Psoas muscle (tissue), 8 donors: ENCODE data around the gene TWF2. TPM values are rescaled to one million over a fixed set of nuclear protein-coding genes. Genes with fewer than 3 reads are reported as not detected.

Experiments
- ATAC-seq, 4 donors: fragments of 200-7000 bp; cut with Tn5 transposase; one replicate each; pipeline ENCODE4 v1.9.1; 2020; ENCODE audit warnings: moderate library complexity in 3 of 4, mild to moderate bottlenecking in 2 of 4
- DNase-seq, 2 donors: peaks; one replicate each; pipeline ENCODE4 v3.0.0-alpha.2; 2020
- H3K27ac ChIP-seq: fragments of 200-600 bp; one replicate; pipeline ENCODE4 v1.8.0; 2022
- H3K27me3 ChIP-seq, 3 donors: fragments of 200-600 bp in 1 of 3; one replicate each; pipeline versions ENCODE4 v1.6.1 to v1.8.0; 2013 to 2022; ENCODE audit warnings: low read length in 2 of 3, mild to moderate bottlenecking in 2 of 3, moderate library complexity in 1 of 3; ENCODE audit not compliant: insufficient read depth in 3 of 3
- H3K36me3 ChIP-seq, 2 donors: fragments of 200-600 bp in 1 of 2; one replicate each; pipeline versions ENCODE4 v1.6.1 to v1.8.0; 2013 to 2022; ENCODE audit warnings: low read depth in 1 of 2, mild to moderate bottlenecking in 1 of 2, moderate library complexity in 1 of 2; ENCODE audit not compliant: insufficient read depth in 1 of 2
- H3K4me1 ChIP-seq: fragments of 200-600 bp; one replicate; pipeline ENCODE4 v1.8.0; 2022
- H3K4me3 ChIP-seq: fragments of 200-600 bp; one replicate; pipeline ENCODE4 v1.8.0; 2022; ENCODE audit warnings: mild to moderate bottlenecking
- H3K9me3 ChIP-seq: fragments of 200-600 bp; one replicate; pipeline ENCODE4 v1.8.0; 2022
- CTCF ChIP-seq: fragments of 200-600 bp; IDR thresholded peaks from one replicate; pipeline ENCODE4 v1.8.0; 2022; ENCODE audit warnings: antibody characterized with exemption
- WGBS, 3 donors: extraction: QIAGEN DNeasy Blood & Tissue Kit; methylation state at CpG; one replicate each; pipeline versions ENCODE4 v1.1.6 to v1.1.7; 2013; 5-methylcytosine and 5-hydroxymethylcytosine counted together
- intact Hi-C, 2 donors: fragments of 100-400 bp; cut with DNase I; formaldehyde crosslinking; loops; one replicate each; pipeline versions ENCODE4 v1.11.0 to v1.14.2; 2022
- polyA plus RNA-seq, 3 donors: library from polyadenylated mRNA; stranded (reverse); fragments of 200-250 nt; gene quantifications; one replicate each; pipeline ENCODE4 v1.2.3, GENCODE V29; 2013
- total RNA-seq, 4 donors: library from RNA; stranded (reverse); fragmentation: NEBNext Ultra II Directional in 2 of 4; extraction: Animal tissue kit (Norgen Biotek cat#: 25700) in 2 of 4; gene quantifications; one replicate each; pipeline versions ENCODE4 v1.2.1 to v1.2.4, GENCODE V29; 2021 to 2023
- donor health status: healthy with polysubstance abuse.
- donor health status: DM: no; HTN: no; CAD: no; lungs with moderate emphysema.
- donor health status: Bipolar disorder and iron deficiency.
- donor health status: healthy.
- donor health status: DM: yes; HTN: yes; CAD: no.
- donor health status: DM: no; HTN: no; CAD: no.
- donor health status: DM: no; HTN: no; CAD: no.
- donor health status: DM: yes; HTN: yes; CAD: no.

TWF2 gene
- total and polyA plus RNA-seq, 7 donors, result 19.6 to 224 (median 136) TPM

- intact Hi-C loops, result no loop called here
- Histone ChIP-seq H3K4me3 (no peak overlapping the region), H3K27ac (no peak overlapping the region), H3K27me3 (no peaks in the 10 kb centered on the region), H3K4me1 (peaks cover 9% of the 10 kb centered on the region), H3K9me3 (no peaks in the 10 kb centered on the region), H3K36me3 (peaks cover 0 to 45% of the 10 kb centered on the region in 2 donors)
- ATAC-seq, result no peak
- peak in 1 of 2 donors; percentile 30 for DNase-seq
- 65 to 73% (median 69%) methylated on average over 4 of the region's 4 CpGs for WGBS, 3 donors
- TF ChIP-seq CTCF, result no peak
Observed at GRCh38 chr3:52227117-52227516, 11.8 kb downstream of the TWF2 start.

GRCh38 chr3:52226229-52226817, 12.6 kb downstream of the TWF2 start:
- TF ChIP-seq CTCF, result no peak
- intact Hi-C loops, result no loop called here
- Histone ChIP-seq H3K4me3 (no peak overlapping the region), H3K36me3 (peaks cover 0 to 39% of the 10 kb centered on the region in 2 donors), H3K27ac (no peak overlapping the region), H3K4me1 (peaks cover 3% of the 10 kb centered on the region), H3K27me3 (no peaks in the 10 kb centered on the region), H3K9me3 (no peaks in the 10 kb centered on the region)
- DNase-seq, result peak in 1 of 2 donors; percentile 41
- ATAC-seq, result peak in 1 of 4 donors; percentile 15
- 82 to 94% (median 84%) methylated on average over 5 of the region's 5 CpGs for WGBS, 3 donors

GRCh38 chr3:52225452-52226228, 13.3 kb downstream of the TWF2 start, which contains the start of gene TLR9:
Gene TLR9, minus strand, starts transcription at chr3:52225645. Its CDS starts 116 bp downstream, at chr3:52225529.
- no peak within 1 kb of the TSS for H3K27ac ChIP-seq

More at GRCh38 chr3:52225452-52226228, 13.3 kb downstream of the TWF2 start, which contains the start of gene TLR9:
- no peak within 1 kb of the TSS for H3K4me3 ChIP-seq
- no peaks in the 10 kb centered on the region for H3K9me3 ChIP-seq
- H3K4me1 ChIP-seq, result peaks cover 4% of the 10 kb centered on the region
- H3K36me3 ChIP-seq, result peaks cover 0 to 32% of the 10 kb centered on the region in 2 donors
- no peak for TF ChIP-seq CTCF
- peak; percentile 10 to 39 for DNase-seq
- H3K27me3 ChIP-seq, result no peaks in the 10 kb centered on the region
- intact Hi-C loops, result no loop called here
- peak in 1 of 4 donors; percentile 10 for ATAC-seq
- WGBS, 3 donors, result 58 to 65% (median 62%) methylated on average over 8 to 9 of the region's 9 CpGs
